SH-SY5Y (cell line): ENCODE results near the gene OVOL1.

ENCODE experiments used
- GATA2 ChIP-seq: IDR thresholded peaks from 2 replicates; pipeline ENCODE4 v1.6.1; 2011; ENCODE audit warnings: mild to moderate bottlenecking, low read depth, low read length
- GATA3 ChIP-seq: IDR thresholded peaks from 2 replicates; pipeline ENCODE4 v1.6.1; 2011; ENCODE audit warnings: low read depth, mild to moderate bottlenecking, low read length, moderate library complexity

- TF ChIP-seq GATA2 = no peak
- TF ChIP-seq GATA3 = no peak
These were observed 1.4 kb upstream of the OVOL1 start for GRCh38 chr11:65785319-65786007.
